Measurements from ENCODE around the gene PADI1.

PADI1 gene

DNA sequence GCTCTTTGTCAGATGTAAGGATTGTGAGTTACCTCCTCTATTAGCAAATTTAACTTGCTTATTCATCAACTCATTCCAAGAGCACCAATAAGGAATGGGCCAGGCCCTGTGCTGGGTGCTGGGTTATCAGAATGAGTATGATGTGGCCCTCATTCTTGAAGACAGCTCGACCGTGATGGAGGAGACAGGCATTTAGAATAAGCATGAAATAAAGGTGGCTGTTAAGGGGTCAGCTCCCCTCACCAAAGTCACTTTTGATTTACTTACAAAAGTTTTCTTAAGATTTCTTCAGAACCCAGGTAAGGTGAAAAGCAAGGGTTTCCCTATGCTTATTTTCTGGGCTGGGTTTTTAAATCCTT is 15.3 kb upstream of the PADI1 start:
- Histone ChIP-seq H3K9me2 (replicated peaks; ENCODE audit: insufficient read depth, low read length) (no peaks in the 10 kb centered on the region), H3K9ac (ENCODE audit: low read length) (no peak overlapping the region), H4K20me1 (ENCODE audit: low read depth, low read length) (no peaks in the 10 kb centered on the region), H3K4me2 (ENCODE audit: low read depth, low read length, poor library complexity, severe bottlenecking) (no peak overlapping the region), H3F3A (ENCODE audit: insufficient read depth) (no peaks in the 10 kb centered on the region), H3K79me2 (ENCODE audit: insufficient read depth, low read length) (no peaks in the 10 kb centered on the region), H2AFZ (ENCODE audit: low read depth, low read length, severe bottlenecking) (no peak overlapping the region), H3K27ac (ENCODE audit: low read depth, low read length) (no peak overlapping the region), H3K36me3 (ENCODE audit: low read length) (no peaks in the 10 kb centered on the region), H3K9me3 (ENCODE audit: insufficient read depth, low read length) (peaks cover 8% of the 10 kb centered on the region), H3K27me3 (ENCODE audit: low read length) (no peaks in the 10 kb centered on the region), H3K4me3 (ENCODE audit: insufficient read depth, low read length, poor library complexity, severe bottlenecking) (no peak overlapping the region)
- TF ChIP-seq, protein P1, sequence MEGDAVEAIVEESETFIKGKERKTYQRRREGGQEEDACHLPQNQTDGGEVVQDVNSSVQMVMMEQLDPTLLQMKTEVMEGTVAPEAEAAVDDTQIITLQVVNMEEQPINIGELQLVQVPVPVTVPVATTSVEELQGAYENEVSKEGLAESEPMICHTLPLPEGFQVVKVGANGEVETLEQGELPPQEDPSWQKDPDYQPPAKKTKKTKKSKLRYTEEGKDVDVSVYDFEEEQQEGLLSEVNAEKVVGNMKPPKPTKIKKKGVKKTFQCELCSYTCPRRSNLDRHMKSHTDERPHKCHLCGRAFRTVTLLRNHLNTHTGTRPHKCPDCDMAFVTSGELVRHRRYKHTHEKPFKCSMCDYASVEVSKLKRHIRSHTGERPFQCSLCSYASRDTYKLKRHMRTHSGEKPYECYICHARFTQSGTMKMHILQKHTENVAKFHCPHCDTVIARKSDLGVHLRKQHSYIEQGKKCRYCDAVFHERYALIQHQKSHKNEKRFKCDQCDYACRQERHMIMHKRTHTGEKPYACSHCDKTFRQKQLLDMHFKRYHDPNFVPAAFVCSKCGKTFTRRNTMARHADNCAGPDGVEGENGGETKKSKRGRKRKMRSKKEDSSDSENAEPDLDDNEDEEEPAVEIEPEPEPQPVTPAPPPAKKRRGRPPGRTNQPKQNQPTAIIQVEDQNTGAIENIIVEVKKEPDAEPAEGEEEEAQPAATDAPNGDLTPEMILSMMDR (IDR thresholded peaks at IDR 0.05; ENCODE audit: insufficient read depth, low read length, poor library complexity, severe bottlenecking) = no peak
- TF ChIP-seq EZH2phosphoT487 (conservative IDR thresholded peaks at IDR 0.05; ENCODE audit: low read length) = no peak

DNA sequence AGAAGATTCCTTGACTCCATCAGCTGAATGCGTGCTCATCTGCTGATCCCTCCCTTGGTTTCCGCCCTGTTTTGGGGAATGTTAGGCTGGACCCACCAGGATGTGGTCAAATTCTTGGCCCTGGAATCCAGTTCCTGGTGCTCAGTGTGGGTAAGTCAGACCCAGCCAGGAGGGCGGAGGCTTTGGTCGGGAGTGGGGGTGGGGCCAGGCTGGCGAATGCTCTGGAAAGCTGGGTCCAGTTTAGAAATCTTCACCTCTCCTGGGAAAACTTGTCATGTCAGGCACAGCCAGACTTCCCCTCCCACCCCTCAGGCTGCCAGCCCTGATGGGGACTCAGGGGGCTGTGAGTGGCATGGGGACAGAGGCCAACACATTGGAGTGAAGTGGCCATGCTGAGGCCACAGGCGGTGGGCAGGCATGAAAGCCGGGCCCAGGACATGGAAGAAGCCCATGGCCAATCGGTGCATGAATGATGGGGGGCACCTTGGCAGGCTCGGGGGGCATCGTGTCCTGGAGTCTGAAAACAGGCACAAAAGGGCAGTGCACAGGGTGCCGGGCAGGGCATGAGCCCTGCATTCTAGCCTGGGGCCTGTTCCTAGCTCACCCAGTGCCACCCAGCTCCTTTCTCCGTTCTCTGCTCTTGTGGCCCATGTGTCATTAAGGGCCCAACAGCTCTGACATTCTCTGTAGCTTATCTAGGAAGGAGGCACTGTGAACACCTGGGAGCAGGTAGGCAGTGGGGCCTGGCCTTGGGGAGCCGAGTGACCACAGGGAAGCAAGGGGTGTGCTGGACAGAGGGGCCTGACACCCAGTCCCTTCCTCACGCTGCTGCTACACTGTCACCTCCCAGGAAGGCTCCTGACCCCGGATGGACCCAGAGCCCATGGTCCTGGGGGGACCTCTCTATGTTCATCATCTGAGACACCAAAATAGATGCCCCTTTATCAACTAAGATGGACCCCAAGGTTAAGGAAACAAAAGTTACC is 14.6 kb upstream of the PADI1 start:
- Histone ChIP-seq H3F3A (ENCODE audit: insufficient read depth) (no peaks in the 10 kb centered on the region), H3K4me2 (ENCODE audit: low read depth, low read length, poor library complexity, severe bottlenecking) (no peak overlapping the region), H3K36me3 (ENCODE audit: low read length) (no peaks in the 10 kb centered on the region), H3K9me2 (replicated peaks; ENCODE audit: insufficient read depth, low read length) (no peaks in the 10 kb centered on the region), H3K4me3 (ENCODE audit: insufficient read depth, low read length, poor library complexity, severe bottlenecking) (no peak overlapping the region), H4K20me1 (ENCODE audit: low read depth, low read length) (no peaks in the 10 kb centered on the region), H3K9ac (ENCODE audit: low read length) (no peak overlapping the region), H2AFZ (ENCODE audit: low read depth, low read length, severe bottlenecking) (no peak overlapping the region), H3K27ac (ENCODE audit: low read depth, low read length) (no peak overlapping the region), H3K27me3 (ENCODE audit: low read length) (no peaks in the 10 kb centered on the region), H3K9me3 (ENCODE audit: insufficient read depth, low read length) (peaks cover 8% of the 10 kb centered on the region), H3K79me2 (ENCODE audit: insufficient read depth, low read length) (no peaks in the 10 kb centered on the region)
- TF ChIP-seq, protein P1 (IDR thresholded peaks at IDR 0.05; ENCODE audit: insufficient read depth, low read length, poor library complexity, severe bottlenecking) = no peak

DNA sequence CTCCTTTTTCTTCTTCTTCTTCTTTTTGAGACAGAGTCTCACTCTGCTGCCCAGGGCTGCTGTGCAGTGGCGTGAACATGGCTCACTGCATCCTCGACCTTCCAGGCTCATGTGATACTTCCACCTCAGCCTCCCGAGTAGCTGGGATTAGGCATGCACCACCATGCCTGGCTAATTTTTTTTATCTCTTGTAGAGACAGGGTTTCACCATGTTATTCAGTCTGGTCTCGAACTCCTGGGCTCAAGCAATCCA is 13.0 kb upstream of the PADI1 start:
- Histone ChIP-seq H3K4me2 (ENCODE audit: low read depth, low read length, poor library complexity, severe bottlenecking) (no peak overlapping the region), H3K9ac (ENCODE audit: low read length) (no peak overlapping the region), H4K20me1 (ENCODE audit: low read depth, low read length) (no peaks in the 10 kb centered on the region), H3K27ac (ENCODE audit: low read depth, low read length) (no peak overlapping the region), H3K4me3 (ENCODE audit: insufficient read depth, low read length, poor library complexity, severe bottlenecking) (no peak overlapping the region), H2AFZ (ENCODE audit: low read depth, low read length, severe bottlenecking) (no peak overlapping the region), H3K27me3 (ENCODE audit: low read length) (no peaks in the 10 kb centered on the region), H3K36me3 (ENCODE audit: low read length) (no peaks in the 10 kb centered on the region), H3F3A (ENCODE audit: insufficient read depth) (no peaks in the 10 kb centered on the region), H3K9me2 (replicated peaks; ENCODE audit: insufficient read depth, low read length) (no peaks in the 10 kb centered on the region), H3K9me3 (ENCODE audit: insufficient read depth, low read length) (peaks cover 8% of the 10 kb centered on the region), H3K79me2 (ENCODE audit: insufficient read depth, low read length) (no peaks in the 10 kb centered on the region)
- TF ChIP-seq, protein P1 (IDR thresholded peaks at IDR 0.05; ENCODE audit: insufficient read depth, low read length, poor library complexity, severe bottlenecking) = no peak
- TF ChIP-seq EZH2phosphoT487 (conservative IDR thresholded peaks at IDR 0.05; ENCODE audit: low read length) = no peak

Measured in SU-DHL-6 (cell line).